ENCODE data around the gene ICA1. TPM values are rescaled to one million over a fixed set of nuclear protein-coding genes. Genes with fewer than 3 reads are reported as not detected.
A peak's percentile ranks its signal among the peaks of the same experiment; 100 is the strongest.

Gene ICA1
- total and polyA plus RNA-seq, 7 donors: 1.6 to 4.1 (median 2.3) TPM

- no peak for TF ChIP-seq CTCF (IDR thresholded peaks at IDR 0.05)
- no peaks in the 10 kb centered on the region for H3K36me3 ChIP-seq (ENCODE audit: insufficient read depth in 1 of 2, low read depth in 1 of 2)
- ATAC-seq (peak in 1 of 4 donors; percentile 47), DNase-seq (no peak)
- no peaks in the 10 kb centered on the region for H3K9me3 ChIP-seq
- H3K27me3 ChIP-seq (ENCODE audit: insufficient read depth in 3 of 3, low read length in 2 of 3): no peaks in the 10 kb centered on the region
- no peak overlapping the region for H3K27ac ChIP-seq
- H3K4me3 ChIP-seq: no peak overlapping the region
- 38 to 63% (median 59%) methylated on average over 3 of the region's 3 CpGs for WGBS, 3 donors
- intact Hi-C loops (cut with DNase I): loop anchor here in 1 of 2 donors (10.0 kb wide), 1 partner anchor 137 kb away; no protein-coding TSS in a partner anchor
- H3K4me1 ChIP-seq: no peaks in the 10 kb centered on the region
Measured at GRCh38 chr7:8201846-8202441, 60.0 kb downstream of the ICA1 start.

GRCh38 chr7:8200717-8201116 lies 61.2 kb downstream of the ICA1 start:
- Histone ChIP-seq H3K36me3 (ENCODE audit: insufficient read depth in 1 of 2, low read depth in 1 of 2) (no peaks in the 10 kb centered on the region), H3K4me1 (no peaks in the 10 kb centered on the region), H3K27ac (no peak overlapping the region), H3K9me3 (no peaks in the 10 kb centered on the region), H3K4me3 (no peak overlapping the region), H3K27me3 (ENCODE audit: insufficient read depth in 3 of 3, low read length in 2 of 3) (no peaks in the 10 kb centered on the region)
- DNase-seq (no peak), ATAC-seq (no peak)
- 85 to 90% (median 88%) methylated on average over 1 of the region's 1 CpG for WGBS, 3 donors
- no peak for TF ChIP-seq CTCF (IDR thresholded peaks at IDR 0.05)
- intact Hi-C loops (cut with DNase I): loop anchor here in 1 of 2 donors (10.0 kb wide), 1 partner anchor 136 kb away; no protein-coding TSS in a partner anchor

GRCh38 chr7:8200316-8200715 lies 61.7 kb downstream of the ICA1 start:
- Histone ChIP-seq H3K4me1 (no peaks in the 10 kb centered on the region), H3K4me3 (no peak overlapping the region), H3K36me3 (ENCODE audit: insufficient read depth in 1 of 2, low read depth in 1 of 2) (no peaks in the 10 kb centered on the region), H3K27me3 (ENCODE audit: insufficient read depth in 3 of 3, low read length in 2 of 3) (no peaks in the 10 kb centered on the region), H3K27ac (no peak overlapping the region), H3K9me3 (no peaks in the 10 kb centered on the region)
- ATAC-seq: no peak
- TF ChIP-seq CTCF (IDR thresholded peaks at IDR 0.05): no peak
- 83 to 84% (median 84%) methylated on average over 4 of the region's 4 CpGs for WGBS, 3 donors
- no peak for DNase-seq
- intact Hi-C loops (cut with DNase I): loop anchor here in 1 of 2 donors (10.0 kb wide), 1 partner anchor 136 kb away; no protein-coding TSS in a partner anchor

- no peaks in the 10 kb centered on the region for H3K9me3 ChIP-seq
- no peaks in the 10 kb centered on the region for H3K4me1 ChIP-seq
- TF ChIP-seq CTCF (IDR thresholded peaks at IDR 0.05): no peak
- H3K27ac ChIP-seq: no peak overlapping the region
- intact Hi-C loops (cut with DNase I): no loop called here
- 87 to 94% (median 90%) methylated on average over 5 of the region's 5 CpGs for WGBS, 3 donors
- no peak for DNase-seq
- ATAC-seq: no peak
- no peaks in the 10 kb centered on the region for H3K36me3 ChIP-seq (ENCODE audit: insufficient read depth in 1 of 2, low read depth in 1 of 2)
- H3K4me3 ChIP-seq: no peak overlapping the region
- no peaks in the 10 kb centered on the region for H3K27me3 ChIP-seq (ENCODE audit: insufficient read depth in 3 of 3, low read length in 2 of 3)
Measured at GRCh38 chr7:8197994-8198698, 63.8 kb downstream of the ICA1 start.
